ENCODE results near the gene CCDC116.

DNA sequence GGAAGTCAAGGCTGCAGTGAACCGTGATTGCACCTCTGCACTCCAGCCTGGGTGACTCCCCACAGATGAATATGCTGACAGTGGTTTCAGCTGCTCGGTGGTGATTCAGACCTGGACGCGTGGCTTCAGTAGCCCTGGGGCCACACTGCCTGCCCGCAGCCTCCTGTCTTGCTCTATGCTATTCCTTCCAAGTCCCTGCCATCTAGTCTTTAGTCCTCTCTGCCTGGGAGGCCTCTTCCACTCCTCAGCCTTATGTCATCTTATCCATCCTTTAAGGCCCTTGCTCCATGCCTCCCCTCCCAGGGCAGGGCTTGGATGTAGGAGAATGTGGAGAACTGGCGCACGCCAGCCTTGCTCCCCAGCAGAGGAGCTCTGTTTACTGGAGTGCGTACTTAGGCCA is 25.8 kb upstream of the CCDC116 start:
- TF ChIP-seq EGR1 (IDR thresholded peaks at IDR 0.05) = no peak
- no peak for TF ChIP-seq RAD21 (IDR thresholded peaks at IDR 0.05; ENCODE audit: low read depth)
- TF ChIP-seq, protein P1, sequence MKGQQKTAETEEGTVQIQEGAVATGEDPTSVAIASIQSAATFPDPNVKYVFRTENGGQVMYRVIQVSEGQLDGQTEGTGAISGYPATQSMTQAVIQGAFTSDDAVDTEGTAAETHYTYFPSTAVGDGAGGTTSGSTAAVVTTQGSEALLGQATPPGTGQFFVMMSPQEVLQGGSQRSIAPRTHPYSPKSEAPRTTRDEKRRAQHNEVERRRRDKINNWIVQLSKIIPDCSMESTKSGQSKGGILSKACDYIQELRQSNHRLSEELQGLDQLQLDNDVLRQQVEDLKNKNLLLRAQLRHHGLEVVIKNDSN (IDR thresholded peaks at IDR 0.05) = no peak
- no peak for TF ChIP-seq FOXM1 (IDR thresholded peaks at IDR 0.05; ENCODE audit: borderline replicate concordance, low read depth)
- TF ChIP-seq, protein P2, sequence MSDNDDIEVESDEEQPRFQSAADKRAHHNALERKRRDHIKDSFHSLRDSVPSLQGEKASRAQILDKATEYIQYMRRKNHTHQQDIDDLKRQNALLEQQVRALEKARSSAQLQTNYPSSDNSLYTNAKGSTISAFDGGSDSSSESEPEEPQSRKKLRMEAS (IDR thresholded peaks at IDR 0.05) = no peak
- no peak for TF ChIP-seq CREB1 (IDR thresholded peaks at IDR 0.05; ENCODE audit: low read depth)
- no peak for TF ChIP-seq ZBTB7A (IDR thresholded peaks at IDR 0.05; ENCODE audit: low read depth)
- TF ChIP-seq NFIC (IDR thresholded peaks at IDR 0.05) = no peak
- TF ChIP-seq, protein P3, sequence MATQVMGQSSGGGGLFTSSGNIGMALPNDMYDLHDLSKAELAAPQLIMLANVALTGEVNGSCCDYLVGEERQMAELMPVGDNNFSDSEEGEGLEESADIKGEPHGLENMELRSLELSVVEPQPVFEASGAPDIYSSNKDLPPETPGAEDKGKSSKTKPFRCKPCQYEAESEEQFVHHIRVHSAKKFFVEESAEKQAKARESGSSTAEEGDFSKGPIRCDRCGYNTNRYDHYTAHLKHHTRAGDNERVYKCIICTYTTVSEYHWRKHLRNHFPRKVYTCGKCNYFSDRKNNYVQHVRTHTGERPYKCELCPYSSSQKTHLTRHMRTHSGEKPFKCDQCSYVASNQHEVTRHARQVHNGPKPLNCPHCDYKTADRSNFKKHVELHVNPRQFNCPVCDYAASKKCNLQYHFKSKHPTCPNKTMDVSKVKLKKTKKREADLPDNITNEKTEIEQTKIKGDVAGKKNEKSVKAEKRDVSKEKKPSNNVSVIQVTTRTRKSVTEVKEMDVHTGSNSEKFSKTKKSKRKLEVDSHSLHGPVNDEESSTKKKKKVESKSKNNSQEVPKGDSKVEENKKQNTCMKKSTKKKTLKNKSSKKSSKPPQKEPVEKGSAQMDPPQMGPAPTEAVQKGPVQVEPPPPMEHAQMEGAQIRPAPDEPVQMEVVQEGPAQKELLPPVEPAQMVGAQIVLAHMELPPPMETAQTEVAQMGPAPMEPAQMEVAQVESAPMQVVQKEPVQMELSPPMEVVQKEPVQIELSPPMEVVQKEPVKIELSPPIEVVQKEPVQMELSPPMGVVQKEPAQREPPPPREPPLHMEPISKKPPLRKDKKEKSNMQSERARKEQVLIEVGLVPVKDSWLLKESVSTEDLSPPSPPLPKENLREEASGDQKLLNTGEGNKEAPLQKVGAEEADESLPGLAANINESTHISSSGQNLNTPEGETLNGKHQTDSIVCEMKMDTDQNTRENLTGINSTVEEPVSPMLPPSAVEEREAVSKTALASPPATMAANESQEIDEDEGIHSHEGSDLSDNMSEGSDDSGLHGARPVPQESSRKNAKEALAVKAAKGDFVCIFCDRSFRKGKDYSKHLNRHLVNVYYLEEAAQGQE (IDR thresholded peaks at IDR 0.05; ENCODE audit: low read depth) = no peak

Measured in Ishikawa (cell line).